Urothelium cell line (cell line): ENCODE results near the gene PAPOLG.
"Not testable (repeated sequence)": the region's sequence is repeated elsewhere in the genome, so short reads cannot be mapped to it uniquely, and the experiment has no call there.

ENCODE experiments used
- DNase-seq: peaks from one replicate; pipeline ENCODE4 v3.0.0; 2011; ENCODE audit warnings: low spot score, mixed read lengths
- FAIRE-seq: peaks from 2 replicates; lab custom pipeline; 2011; peaks lifted over from hg19 to GRCh38; lab: Jason Lieb, UNC

The PAPOLG gene

GRCh38 chr2:60821587-60822302, 65.7 kb downstream of the PAPOLG start:
- FAIRE-seq (no peak), DNase-seq (no peak)

GRCh38 chr2:60822987-60823386, 66.9 kb downstream of the PAPOLG start:
- DNase-seq: no peak
- FAIRE-seq: no peak

GRCh38 chr2:60823694-60824305, 67.7 kb downstream of the PAPOLG start:
- FAIRE-seq: no peak

GRCh38 chr2:60825666-60826065, 69.6 kb downstream of the PAPOLG start:
- DNase-seq (no peak), FAIRE-seq (no peak)

More at GRCh38 chr2:60823694-60824305, 67.7 kb downstream of the PAPOLG start:
- no peak for DNase-seq

- no peak for FAIRE-seq
- DNase-seq: no peak
Measured at GRCh38 chr2:60826111-60826510, 70.0 kb downstream of the PAPOLG start.

- not testable (repeated sequence) for FAIRE-seq, DNase-seq
Measured at GRCh38 chr2:60826860-60827259, 70.8 kb downstream of the PAPOLG start.

GRCh38 chr2:60827369-60827768, 71.3 kb downstream of the PAPOLG start:
- no peak for FAIRE-seq
- no peak for DNase-seq

- DNase-seq (no peak), FAIRE-seq (no peak)
Measured at GRCh38 chr2:60830991-60831390, 74.9 kb downstream of the PAPOLG start.

GRCh38 chr2:60831921-60832320, 75.9 kb downstream of the PAPOLG start:
- FAIRE-seq (no peak), DNase-seq (no peak)

- FAIRE-seq: no peak
- DNase-seq: no peak
Measured at GRCh38 chr2:60832621-60833020, 76.6 kb downstream of the PAPOLG start.

- DNase-seq (no peak), FAIRE-seq (no peak)
Measured at GRCh38 chr2:60834270-60834717, 78.2 kb downstream of the PAPOLG start.

GRCh38 chr2:60836491-60836890, 80.4 kb downstream of the PAPOLG start:
- DNase-seq (no peak), FAIRE-seq (no peak)

- DNase-seq: no peak
- FAIRE-seq: no peak
Measured at GRCh38 chr2:60837123-60837522, 81.1 kb downstream of the PAPOLG start.

GRCh38 chr2:60838481-60838880, 82.4 kb downstream of the PAPOLG start:
- FAIRE-seq (no peak), DNase-seq (no peak)

GRCh38 chr2:60839126-60839813, 83.2 kb downstream of the PAPOLG start:
- FAIRE-seq: no peak
- DNase-seq: no peak

GRCh38 chr2:60840880-60841279, 84.8 kb downstream of the PAPOLG start:
- no peak for FAIRE-seq
- DNase-seq: no peak

- DNase-seq (no peak), FAIRE-seq (no peak)
Measured at GRCh38 chr2:60843006-60843405, 86.9 kb downstream of the PAPOLG start.

- DNase-seq: no peak
- no peak for FAIRE-seq
Measured at GRCh38 chr2:60844105-60844504, 88.0 kb downstream of the PAPOLG start.

- FAIRE-seq: no peak
- no peak for DNase-seq
Measured at GRCh38 chr2:60847854-60848253, 91.8 kb downstream of the PAPOLG start.
